ENCODE data around the gene SSR1.

SSR1 gene

DNA sequence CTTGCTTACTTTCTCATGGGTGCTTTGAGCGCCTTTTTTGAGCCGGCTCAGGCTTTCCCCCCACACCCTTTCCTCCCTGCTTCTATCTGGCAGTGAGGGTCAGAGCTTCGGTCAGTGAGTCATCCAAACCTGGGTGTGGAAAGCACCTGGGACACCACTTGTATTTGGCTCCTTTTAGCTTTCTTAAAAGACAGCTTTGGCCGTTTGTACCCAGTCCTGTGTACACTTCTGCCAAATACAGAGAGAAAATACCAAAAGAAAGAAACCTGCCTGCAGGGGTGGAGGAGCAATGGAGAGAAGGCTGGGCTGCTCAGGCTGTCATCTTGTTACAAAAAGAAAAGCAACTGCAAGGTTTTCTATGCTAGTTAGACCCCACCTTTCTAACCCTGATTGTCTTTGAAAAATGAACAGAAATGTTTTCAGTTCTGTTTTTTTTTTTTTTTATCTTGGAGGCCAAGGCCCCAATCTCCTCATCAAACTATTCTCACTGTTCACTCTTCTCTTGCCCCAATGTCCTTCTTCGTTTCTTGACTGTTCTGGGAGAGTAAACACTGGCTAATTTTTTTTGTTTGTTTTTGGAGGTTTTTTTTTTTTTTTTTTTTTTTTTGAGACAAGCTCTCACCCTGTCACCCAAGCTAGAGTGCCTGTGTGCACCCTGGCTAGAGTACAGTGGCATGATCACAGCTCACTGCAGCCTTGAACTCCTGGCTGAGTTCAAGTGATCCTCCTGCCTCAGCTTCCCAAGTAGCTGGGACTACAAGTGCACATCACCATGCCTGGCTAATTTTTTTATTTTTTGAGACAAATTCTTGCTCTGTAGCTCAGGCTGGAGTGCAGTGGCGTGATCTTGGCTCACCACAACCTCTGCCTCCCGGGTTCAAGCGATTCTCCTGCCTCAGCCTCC lies 76.4 kb downstream of the SSR1 start:
- DNase-seq, result no peak

- no peak for DNase-seq
Measured at GRCh38 chr6:7235712-7236305, 77.2 kb downstream of the SSR1 start.

DNA sequence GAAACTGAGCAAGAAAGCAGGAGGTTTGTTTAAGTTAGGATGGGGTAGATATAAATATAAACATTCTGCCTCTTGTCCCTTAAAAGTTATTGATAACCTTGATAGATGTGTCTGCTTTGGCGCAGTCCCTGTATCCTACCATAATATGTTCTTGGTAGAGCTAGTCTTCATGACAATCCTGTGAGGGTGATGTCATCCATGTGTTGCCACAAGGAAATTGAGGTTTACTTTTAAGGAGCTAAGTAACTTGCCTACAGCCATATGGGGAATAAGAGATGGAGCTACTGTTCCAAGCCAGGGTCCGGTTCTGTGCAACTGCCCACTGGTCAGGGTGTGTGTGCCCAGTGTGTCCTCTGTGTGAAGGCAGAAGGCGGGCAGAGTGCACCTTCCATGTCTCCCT lies 78.5 kb downstream of the SSR1 start:
- DNase-seq, result no peak

DNA sequence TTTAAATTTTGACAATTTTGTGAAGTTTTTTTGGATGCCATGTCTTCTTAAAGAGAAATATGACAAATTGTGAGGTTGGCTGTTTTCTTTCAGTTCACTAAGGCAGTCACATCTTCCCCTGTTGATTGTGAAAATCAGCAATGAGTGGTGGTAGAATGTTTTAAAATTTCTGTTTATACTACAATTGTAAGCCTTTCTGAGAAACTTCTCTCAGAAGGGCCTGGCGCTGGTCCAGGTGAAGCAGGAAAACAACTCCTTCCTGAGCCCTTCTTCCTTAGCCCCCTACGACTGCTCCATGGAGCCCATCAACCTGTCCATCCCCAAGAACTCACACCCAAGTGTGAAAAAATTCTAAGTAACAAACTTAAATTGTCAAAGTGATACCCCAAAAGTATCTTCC lies 80.6 kb downstream of the SSR1 start:
- DNase-seq, result no peak

DNA sequence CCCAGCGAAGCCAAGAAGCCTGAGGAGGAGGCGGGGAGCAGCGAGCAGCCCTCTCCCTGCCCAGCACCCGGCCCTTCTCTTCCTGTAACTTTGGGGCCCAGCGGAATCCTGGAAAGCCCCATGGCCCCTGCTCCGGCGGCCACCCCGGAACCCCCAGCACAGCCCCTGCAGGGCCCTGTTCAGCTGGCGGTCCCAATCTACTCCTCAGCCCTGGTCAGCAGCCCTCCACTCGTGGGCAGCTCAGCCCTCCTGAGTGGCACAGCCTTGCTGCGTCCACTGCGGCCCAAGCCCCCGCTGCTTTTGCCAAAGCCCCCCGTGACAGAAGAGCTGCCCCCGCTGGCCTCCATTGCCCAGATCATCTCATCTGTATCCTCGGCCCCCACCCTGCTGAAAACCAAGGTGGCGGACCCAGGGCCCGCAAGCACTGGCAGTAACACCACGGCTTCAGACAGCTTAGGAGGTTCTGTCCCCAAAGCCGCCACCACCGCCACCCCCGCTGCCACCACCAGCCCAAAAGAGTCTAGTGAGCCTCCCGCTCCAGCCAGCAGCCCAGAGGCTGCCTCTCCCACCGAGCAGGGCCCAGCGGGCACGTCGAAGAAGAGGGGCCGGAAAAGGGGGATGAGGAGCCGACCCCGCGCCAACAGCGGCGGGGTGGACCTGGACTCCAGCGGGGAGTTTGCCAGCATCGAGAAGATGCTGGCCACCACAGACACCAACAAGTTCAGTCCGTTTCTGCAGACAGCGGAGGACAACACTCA lies 81.9 kb downstream of the SSR1 start:
- DNase-seq, result no peak

- DNase-seq, result no peak
Measured at GRCh38 chr6:7230327-7230691, 82.7 kb downstream of the SSR1 start.

GRCh38 chr6:7229376-7230326 lies 83.3 kb downstream of the SSR1 start:
- DNase-seq, result no peak

- no peak for DNase-seq
Measured at GRCh38 chr6:7228662-7229375, 84.2 kb downstream of the SSR1 start.

GRCh38 chr6:7224731-7225130 lies 88.3 kb downstream of the SSR1 start:
- DNase-seq, result no peak

DNA sequence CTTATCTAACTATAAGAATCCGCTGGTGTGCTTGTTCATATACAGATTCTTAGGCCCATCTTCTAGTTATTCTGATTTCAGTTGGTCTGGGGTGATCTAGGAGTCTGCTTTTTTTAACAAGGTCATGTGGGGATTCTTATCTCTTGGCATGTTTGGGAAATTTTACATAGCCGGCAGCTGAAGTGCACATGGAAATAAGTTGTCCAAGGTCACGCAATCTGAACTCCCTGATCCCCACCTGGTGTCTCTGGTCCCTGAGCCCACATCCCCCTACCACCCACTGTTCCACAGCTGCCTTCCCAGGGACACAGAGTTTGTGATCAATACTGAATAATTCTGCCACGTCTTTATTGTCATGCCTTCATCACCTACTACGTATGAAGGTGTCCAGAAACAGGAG lies 90.8 kb downstream of the SSR1 start:
- no peak for DNase-seq

DNA sequence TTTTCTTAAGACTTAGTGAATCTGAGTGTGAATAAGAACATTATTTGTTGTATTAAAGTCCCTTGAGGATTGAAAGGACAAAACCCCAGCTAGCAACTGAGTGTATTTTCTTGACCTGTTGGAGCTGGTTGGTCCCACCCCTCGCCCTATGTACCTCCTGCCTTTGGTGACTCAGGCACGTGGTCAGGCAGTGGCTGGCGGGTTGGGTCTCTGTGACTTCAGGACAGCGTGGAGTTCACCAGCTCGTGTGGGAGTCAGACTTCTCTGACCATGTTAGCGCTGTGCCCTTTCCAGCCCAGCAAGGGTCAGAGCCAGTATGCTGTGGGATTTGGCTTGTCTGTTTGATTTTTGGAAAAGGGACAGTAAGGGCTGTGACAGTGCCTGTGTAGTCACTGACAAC lies 93.7 kb downstream of the SSR1 start:
- DNase-seq, result no peak

GRCh38 chr6:7218406-7218988 lies 94.5 kb downstream of the SSR1 start:
- peak; percentile 11 for DNase-seq

All from activated CD8-positive, alpha-beta memory T cell treated with anti-CD3 and anti-CD28 coated beads for 24 hours (primary cell).